Immature natural killer cell (primary cell): Measurements from ENCODE around the gene VASP. TPM values are rescaled to one million over a fixed set of nuclear protein-coding genes. Genes with fewer than 3 reads are reported as not detected.

Experiments used
- DNase-seq, 3 donors: peaks; one replicate each; pipeline ENCODE4 v3.0.0; 2022; ENCODE audit warnings: mixed read lengths in 1 of 3
- H3K27ac Mint-ChIP-seq, 6 donors: one replicate each; pipeline ENCODE4 v1.8.0; 2020; ENCODE audit warnings: mixed read lengths in 6 of 6, mild to moderate bottlenecking in 5 of 6, inconsistent platforms in 4 of 6, moderate library complexity in 3 of 6
- H3K27me3 Mint-ChIP-seq, 3 donors: one replicate each; pipeline ENCODE4 v1.8.0; 2020 to 2021; ENCODE audit warnings: low read depth in 3 of 3, mild to moderate bottlenecking in 3 of 3, mixed read lengths in 3 of 3, moderate library complexity in 3 of 3, inconsistent platforms in 1 of 3
- H3K36me3 Mint-ChIP-seq, 3 donors: one replicate each; pipeline ENCODE4 v1.8.0; 2020; ENCODE audit warnings: mixed read lengths in 3 of 3, inconsistent platforms in 2 of 3, mild to moderate bottlenecking in 2 of 3
- H3K4me1 Mint-ChIP-seq, 2 donors: one replicate each; pipeline ENCODE4 v1.8.0; 2020; ENCODE audit warnings: inconsistent platforms in 2 of 2, mild to moderate bottlenecking in 2 of 2, mixed read lengths in 2 of 2, moderate library complexity in 1 of 2
- H3K4me3 Mint-ChIP-seq, 5 donors: one replicate each; pipeline ENCODE4 v1.8.0; 2020; ENCODE audit warnings: mild to moderate bottlenecking in 5 of 5, mixed read lengths in 5 of 5, inconsistent platforms in 3 of 5, moderate library complexity in 3 of 5
- H3K9me3 Mint-ChIP-seq, 6 donors: one replicate each; pipeline ENCODE4 v1.8.0; 2020; ENCODE audit warnings: mild to moderate bottlenecking in 6 of 6, mixed read lengths in 6 of 6, inconsistent platforms in 4 of 6, moderate library complexity in 3 of 6
- polyA plus RNA-seq, 3 donors: library from polyadenylated mRNA; unstranded; fragments of 300-500 nt; fragmentation: Illumina TruSeq; gene quantifications; one replicate each; pipeline ENCODE4 v1.2.3, GENCODE V29; 2021

VASP gene
- polyA plus RNA-seq, 3 donors from 2014 or later, result 91.2 to 126 (median 93.4) TPM

GRCh38 chr19:45477186-45477585, 30.1 kb upstream of the VASP start:
- peaks cover 45 to 62% of the 10 kb centered on the region in 2 donors for H3K4me1 Mint-ChIP-seq
- H3K36me3 Mint-ChIP-seq, result no peaks in the 10 kb centered on the region
- peak overlapping the region; percentile 61 to 87 (median 81) for H3K27ac Mint-ChIP-seq
- peak overlapping the region; percentile 33 to 69 (median 57) for H3K4me3 Mint-ChIP-seq
- no peaks in the 10 kb centered on the region for H3K9me3 Mint-ChIP-seq
- peaks cover 48 to 63% (median 49%) of the 10 kb centered on the region in 3 donors for H3K27me3 Mint-ChIP-seq
- DNase-seq, result peak in 1 of 3 donors; percentile 20

GRCh38 chr19:45477713-45478453, 29.4 kb upstream of the VASP start:
- peaks cover 40 to 55% of the 10 kb centered on the region in 2 donors for H3K4me1 Mint-ChIP-seq
- no peaks in the 10 kb centered on the region for H3K36me3 Mint-ChIP-seq
- DNase-seq, result no peak
- peak overlapping the region; percentile 74 to 89 (median 79) for H3K4me3 Mint-ChIP-seq
- H3K27ac Mint-ChIP-seq, result peak overlapping the region; percentile 88 to 100 (median 98)
- no peaks in the 10 kb centered on the region for H3K9me3 Mint-ChIP-seq
- peaks cover 41 to 56% (median 42%) of the 10 kb centered on the region in 3 donors for H3K27me3 Mint-ChIP-seq

- Mint-ChIP-seq H3K4me3 (peak overlapping the region; percentile 74 to 89 (median 79)), H3K4me1 (peaks cover 36 to 53% of the 10 kb centered on the region in 2 donors), H3K9me3 (no peaks in the 10 kb centered on the region), H3K27me3 (peaks cover 34 to 49% (median 36%) of the 10 kb centered on the region in 3 donors), H3K36me3 (no peaks in the 10 kb centered on the region), H3K27ac (peak overlapping the region; percentile 88 to 100 (median 98))
- peak; percentile 87 to 91 (median 90) for DNase-seq
These were observed 28.6 kb upstream of the VASP start for GRCh38 chr19:45478454-45479238.

GRCh38 chr19:45483033-45483432, 24.2 kb upstream of the VASP start:
- Mint-ChIP-seq H3K36me3 (no peaks in the 10 kb centered on the region), H3K4me3 (no peak overlapping the region), H3K9me3 (no peaks in the 10 kb centered on the region), H3K4me1 (peaks cover 13 to 14% of the 10 kb centered on the region in 2 donors), H3K27ac (no peak overlapping the region), H3K27me3 (peaks cover 8 to 16% (median 12%) of the 10 kb centered on the region in 3 donors)
- no peak for DNase-seq

- H3K27ac Mint-ChIP-seq, result peak overlapping the region in 1 of 6 donors; percentile 55
- H3K4me3 Mint-ChIP-seq, result peak overlapping the region in 3 of 5 donors; percentile 51 to 59 (median 55)
- no peak for DNase-seq
- H3K27me3 Mint-ChIP-seq, result peaks cover 0 to 6% (median 0%) of the 10 kb centered on the region in 3 donors
- peaks cover 0 to 7% of the 10 kb centered on the region in 2 donors for H3K4me1 Mint-ChIP-seq
- H3K9me3 Mint-ChIP-seq, result no peaks in the 10 kb centered on the region
- H3K36me3 Mint-ChIP-seq, result no peaks in the 10 kb centered on the region
These were observed 22.9 kb upstream of the VASP start for GRCh38 chr19:45484273-45484945.

- peaks cover 0 to 5% of the 10 kb centered on the region in 2 donors for H3K4me1 Mint-ChIP-seq
- no peaks in the 10 kb centered on the region for H3K36me3 Mint-ChIP-seq
- H3K4me3 Mint-ChIP-seq, result peak overlapping the region; percentile 91 to 98 (median 95)
- H3K9me3 Mint-ChIP-seq, result no peaks in the 10 kb centered on the region
- DNase-seq, result peak; percentile 93 to 95 (median 94)
- peaks cover 0 to 6% (median 0%) of the 10 kb centered on the region in 3 donors for H3K27me3 Mint-ChIP-seq
- peak overlapping the region; percentile 34 to 86 (median 75) for H3K27ac Mint-ChIP-seq
These were observed 21.8 kb upstream of the VASP start for GRCh38 chr19:45485305-45486077.

- H3K36me3 Mint-ChIP-seq, result no peaks in the 10 kb centered on the region
- peaks cover 8% of the 10 kb centered on the region in 2 donors for H3K4me1 Mint-ChIP-seq
- peaks cover 0 to 8% (median 6%) of the 10 kb centered on the region in 3 donors for H3K27me3 Mint-ChIP-seq
- peak overlapping the region in 1 of 6 donors; percentile 49 for H3K27ac Mint-ChIP-seq
- no peak for DNase-seq
- no peak overlapping the region for H3K4me3 Mint-ChIP-seq
- H3K9me3 Mint-ChIP-seq, result no peaks in the 10 kb centered on the region
These were observed 18.6 kb upstream of the VASP start for GRCh38 chr19:45488708-45489107.

GRCh38 chr19:45489216-45489855, 17.9 kb upstream of the VASP start:
- no peak for DNase-seq
- H3K4me1 Mint-ChIP-seq, result peaks cover 6 to 9% of the 10 kb centered on the region in 2 donors
- no peaks in the 10 kb centered on the region for H3K9me3 Mint-ChIP-seq
- H3K36me3 Mint-ChIP-seq, result no peaks in the 10 kb centered on the region
- no peak overlapping the region for H3K27ac Mint-ChIP-seq
- no peak overlapping the region for H3K4me3 Mint-ChIP-seq
- peaks cover 0 to 8% (median 4%) of the 10 kb centered on the region in 3 donors for H3K27me3 Mint-ChIP-seq

GRCh38 chr19:45492137-45492626, 15.1 kb upstream of the VASP start:
- DNase-seq, result no peak
- Mint-ChIP-seq H3K27ac (no peak overlapping the region), H3K36me3 (no peaks in the 10 kb centered on the region), H3K9me3 (no peaks in the 10 kb centered on the region), H3K4me1 (peaks cover 15 to 22% of the 10 kb centered on the region in 2 donors), H3K27me3 (peaks cover 6 to 12% (median 11%) of the 10 kb centered on the region in 3 donors), H3K4me3 (no peak overlapping the region)

GRCh38 chr19:45492627-45493470, 14.4 kb upstream of the VASP start:
- Mint-ChIP-seq H3K27ac (no peak overlapping the region), H3K9me3 (no peaks in the 10 kb centered on the region), H3K4me1 (peaks cover 20 to 29% of the 10 kb centered on the region in 2 donors), H3K27me3 (peaks cover 6 to 12% (median 12%) of the 10 kb centered on the region in 3 donors), H3K4me3 (peak overlapping the region in 3 of 5 donors; percentile 13 to 48 (median 24)), H3K36me3 (no peaks in the 10 kb centered on the region)
- no peak for DNase-seq

- Mint-ChIP-seq H3K9me3 (no peaks in the 10 kb centered on the region), H3K4me3 (peak overlapping the region in 1 of 5 donors; percentile 8), H3K4me1 (peaks cover 30 to 39% of the 10 kb centered on the region in 2 donors), H3K36me3 (peaks cover 0 to 2% (median 2%) of the 10 kb centered on the region in 3 donors), H3K27ac (no peak overlapping the region), H3K27me3 (peaks cover 6 to 15% (median 12%) of the 10 kb centered on the region in 3 donors)
- no peak for DNase-seq
These were observed 12.9 kb upstream of the VASP start for GRCh38 chr19:45494261-45494916.
